ENCODE measurements around the gene TTC38. TPM values are rescaled to one million over a fixed set of nuclear protein-coding genes. Genes with fewer than 3 reads are reported as not detected.

Gene TTC38
- total RNA-seq, 4 donors from 2014 or later, result 13.6 to 30.5 (median 19.5) TPM

- Histone ChIP-seq H3K27me3 (no peaks in the 10 kb centered on the region), H3K4me1 (no peaks in the 10 kb centered on the region), H3K36me3 (peaks cover 0 to 33% (median 0%) of the 10 kb centered on the region in 3 donors), H3K9me3 (no peaks in the 10 kb centered on the region), H3K4me3 (no peak overlapping the region), H3K27ac (no peak overlapping the region)
- no peak for TF ChIP-seq POLR2A (IDR thresholded peaks at IDR 0.05)
- TF ChIP-seq, protein P1, sequence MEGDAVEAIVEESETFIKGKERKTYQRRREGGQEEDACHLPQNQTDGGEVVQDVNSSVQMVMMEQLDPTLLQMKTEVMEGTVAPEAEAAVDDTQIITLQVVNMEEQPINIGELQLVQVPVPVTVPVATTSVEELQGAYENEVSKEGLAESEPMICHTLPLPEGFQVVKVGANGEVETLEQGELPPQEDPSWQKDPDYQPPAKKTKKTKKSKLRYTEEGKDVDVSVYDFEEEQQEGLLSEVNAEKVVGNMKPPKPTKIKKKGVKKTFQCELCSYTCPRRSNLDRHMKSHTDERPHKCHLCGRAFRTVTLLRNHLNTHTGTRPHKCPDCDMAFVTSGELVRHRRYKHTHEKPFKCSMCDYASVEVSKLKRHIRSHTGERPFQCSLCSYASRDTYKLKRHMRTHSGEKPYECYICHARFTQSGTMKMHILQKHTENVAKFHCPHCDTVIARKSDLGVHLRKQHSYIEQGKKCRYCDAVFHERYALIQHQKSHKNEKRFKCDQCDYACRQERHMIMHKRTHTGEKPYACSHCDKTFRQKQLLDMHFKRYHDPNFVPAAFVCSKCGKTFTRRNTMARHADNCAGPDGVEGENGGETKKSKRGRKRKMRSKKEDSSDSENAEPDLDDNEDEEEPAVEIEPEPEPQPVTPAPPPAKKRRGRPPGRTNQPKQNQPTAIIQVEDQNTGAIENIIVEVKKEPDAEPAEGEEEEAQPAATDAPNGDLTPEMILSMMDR (IDR thresholded peaks at IDR 0.05), result no peak
- no peak for DNase-seq
- intact Hi-C loops (cut with DNase I), result no loop called here
- 94 to 100% methylated on average over 8 to 11 of the region's 11 CpGs for WGBS, 2 donors
Observed at GRCh38 chr22:46328797-46329196, 61.0 kb downstream of the TTC38 start.

DNA sequence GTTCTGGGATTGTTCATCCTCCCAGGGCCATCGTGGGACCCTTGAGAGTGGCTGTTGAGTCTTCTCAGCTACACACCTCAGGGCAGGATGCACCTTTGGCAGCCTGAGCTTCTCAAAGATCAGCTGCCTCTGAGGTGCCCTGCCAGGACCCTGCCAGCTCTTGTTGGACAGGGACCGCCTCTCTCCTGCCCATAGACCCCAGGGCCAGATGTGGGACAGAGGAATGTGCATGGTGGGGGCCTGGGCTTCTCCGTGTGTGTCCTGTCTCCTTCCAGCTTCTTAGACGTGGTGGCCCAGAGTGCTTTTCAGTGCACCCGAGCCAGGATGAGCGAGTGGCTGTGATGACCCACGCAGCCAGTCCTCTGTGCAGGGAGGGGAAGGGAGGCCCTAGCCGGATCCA, 61.8 kb downstream of the TTC38 start:
- DNase-seq, result no peak
- WGBS, 2 donors, result 90 to 91% methylated on average over 7 to 8 of the region's 8 CpGs

DNA sequence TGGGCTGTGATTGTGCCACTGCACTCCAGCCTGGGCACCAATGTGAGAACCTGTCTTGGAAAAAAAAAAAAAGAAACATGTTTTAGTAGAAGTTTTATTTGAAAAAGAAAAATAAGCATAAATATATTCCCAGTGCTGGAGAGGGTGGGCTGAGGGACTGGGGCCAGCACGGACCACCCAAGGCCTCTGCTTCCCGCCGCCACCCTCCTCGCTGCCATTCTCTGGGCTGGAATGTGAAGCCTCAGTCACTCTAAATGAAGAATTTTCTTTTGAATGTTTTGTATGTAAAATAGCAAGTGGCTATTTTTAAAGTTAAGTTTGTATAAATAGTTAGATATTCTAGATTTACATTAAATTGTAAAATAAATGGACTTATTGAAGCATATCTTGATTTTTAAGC, 62.6 kb downstream of the TTC38 start:
- no peaks in the 10 kb centered on the region for H3K27me3 ChIP-seq
- peaks cover 0 to 32% (median 0%) of the 10 kb centered on the region in 3 donors for H3K36me3 ChIP-seq
- intact Hi-C loops (cut with DNase I), result no loop called here
- no peak for DNase-seq
- peaks cover 0 to 7% (median 0%) of the 10 kb centered on the region in 3 donors for H3K4me1 ChIP-seq
- TF ChIP-seq POLR2A (IDR thresholded peaks at IDR 0.05), result no peak
- TF ChIP-seq, protein P1 (IDR thresholded peaks at IDR 0.05), result no peak
- no peaks in the 10 kb centered on the region for H3K9me3 ChIP-seq
- H3K4me3 ChIP-seq, result no peak overlapping the region
- 96 to 100% methylated on average over 4 of the region's 4 CpGs for WGBS, 2 donors
- no peak overlapping the region for H3K27ac ChIP-seq

More for the DNA sequence above, 61.8 kb downstream of the TTC38 start:
- no peak for TF ChIP-seq POLR2A (IDR thresholded peaks at IDR 0.05)
- TF ChIP-seq, protein P1 (IDR thresholded peaks at IDR 0.05), result no peak
- H3K9me3 ChIP-seq, result no peaks in the 10 kb centered on the region
- H3K4me3 ChIP-seq, result no peak overlapping the region
- intact Hi-C loops (cut with DNase I), result no loop called here
- H3K27me3 ChIP-seq, result no peaks in the 10 kb centered on the region
- peaks cover 0 to 2% (median 0%) of the 10 kb centered on the region in 3 donors for H3K4me1 ChIP-seq
- no peak overlapping the region for H3K27ac ChIP-seq
- peaks cover 0 to 33% (median 0%) of the 10 kb centered on the region in 3 donors for H3K36me3 ChIP-seq

DNA sequence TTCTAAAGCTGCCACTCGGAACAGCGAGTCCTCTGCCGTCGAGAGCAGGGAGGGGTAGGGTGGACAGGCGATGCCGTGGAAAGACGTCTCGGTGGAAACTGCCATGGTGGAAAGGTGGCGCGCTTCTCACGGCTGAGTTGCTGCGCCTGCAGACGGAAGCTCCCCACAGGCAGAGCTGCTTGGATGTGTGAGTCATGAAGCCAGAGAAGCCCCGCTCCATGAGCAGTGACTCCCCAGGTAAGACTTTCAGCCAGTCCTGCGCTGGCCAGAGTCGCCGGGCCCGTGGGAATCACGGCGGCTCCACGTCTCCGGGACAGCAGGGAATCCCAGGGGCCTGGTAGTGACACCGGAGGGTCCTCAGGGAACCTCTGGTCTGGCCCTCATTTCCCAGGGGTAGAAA, 63.7 kb downstream of the TTC38 start:
- Histone ChIP-seq H3K9me3 (no peaks in the 10 kb centered on the region), H3K36me3 (peaks cover 0 to 25% (median 0%) of the 10 kb centered on the region in 3 donors), H3K4me1 (peaks cover under 1 to 13% (median 2%) of the 10 kb centered on the region in 3 donors), H3K4me3 (no peak overlapping the region), H3K27me3 (no peaks in the 10 kb centered on the region), H3K27ac (no peak overlapping the region)
- TF ChIP-seq, protein P1 (IDR thresholded peaks at IDR 0.05), result no peak
- TF ChIP-seq POLR2A (IDR thresholded peaks at IDR 0.05), result no peak
- intact Hi-C loops (cut with DNase I), result no loop called here
- no peak for DNase-seq
- WGBS, 2 donors, result 84 to 95% methylated on average over 7 to 8 of the region's 23 CpGs

DNA sequence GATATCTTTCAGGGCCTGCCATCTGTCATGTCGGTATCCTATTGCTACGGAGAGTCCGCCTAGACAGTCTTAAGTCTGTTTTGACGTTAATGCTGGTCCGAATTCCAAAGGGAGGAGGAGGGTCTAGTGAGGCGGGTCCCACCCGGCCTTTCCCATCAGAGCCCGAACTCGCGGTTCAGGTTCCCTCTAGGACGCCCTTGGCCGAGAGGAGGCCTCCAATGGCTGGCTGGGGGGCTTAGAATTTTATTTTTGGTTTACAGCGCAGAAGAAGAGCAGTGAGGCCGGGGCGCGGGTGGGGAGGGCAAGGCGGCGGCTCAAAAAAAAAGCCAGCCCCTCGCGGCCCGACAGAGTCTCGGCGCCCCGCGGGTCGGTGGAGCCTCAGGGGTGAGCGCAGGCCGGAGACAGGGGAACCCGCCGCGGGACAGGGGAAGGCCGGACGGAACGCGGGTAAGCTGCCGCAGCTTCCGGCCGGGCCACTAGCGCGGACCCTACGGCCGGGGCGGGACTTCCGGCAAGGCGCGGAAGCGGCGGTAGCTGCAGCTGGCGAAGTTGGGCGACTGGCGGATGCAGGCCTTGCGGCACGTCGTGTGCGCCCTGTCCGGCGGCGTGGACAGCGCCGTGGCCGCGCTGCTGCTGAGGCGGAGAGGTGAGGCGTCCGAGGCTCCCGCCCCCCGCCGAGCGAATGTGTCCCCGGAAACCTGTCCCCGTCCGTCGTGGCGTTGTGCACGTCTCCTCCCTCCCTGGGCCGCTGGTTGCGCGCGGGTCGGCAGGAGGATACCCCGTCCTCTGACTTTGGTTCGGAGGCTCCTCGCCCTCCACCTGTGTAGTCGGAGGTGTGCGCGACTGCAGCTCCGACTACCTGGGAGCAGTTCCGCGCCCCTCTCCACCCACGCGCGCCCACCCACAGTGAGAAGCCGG, 67.7 kb downstream of the TTC38 start, which contains the start of gene TRMU:
Gene TRMU, plus strand, starts transcription at position 514 of the 918 bp plus-strand sequence. Its CDS starts 51 bp downstream, at position 565.
- H3K27me3 ChIP-seq, result no peaks in the 10 kb centered on the region
- peaks cover 10 to 26% (median 12%) of the 10 kb centered on the region in 3 donors for H3K4me1 ChIP-seq
- WGBS, 2 donors, result 15 to 17% methylated on average over 6 to 8 of the region's 93 CpGs
- TF ChIP-seq, protein P1 (IDR thresholded peaks at IDR 0.05), result peak in 1 of 6 experiments; percentile 9
- TF ChIP-seq POLR2A (IDR thresholded peaks at IDR 0.05), result peak in 3 of 4 donors; percentile 33 to 66 (median 61)
- peak within 1 kb of the TSS; percentile 61 to 86 (median 86) for H3K4me3 ChIP-seq
- intact Hi-C loops (cut with DNase I), result no loop called here
- H3K9me3 ChIP-seq, result no peaks in the 10 kb centered on the region
- peak within 1 kb of the TSS; percentile 91 to 96 (median 94) for H3K27ac ChIP-seq
- peaks cover 10 to 31% (median 14%) of the 10 kb centered on the region in 3 donors for H3K36me3 ChIP-seq
- DNase-seq, result no peak

All from esophagus squamous epithelium (tissue), 5 donors.